ENCODE results near the gene ZNF574.

DNA sequence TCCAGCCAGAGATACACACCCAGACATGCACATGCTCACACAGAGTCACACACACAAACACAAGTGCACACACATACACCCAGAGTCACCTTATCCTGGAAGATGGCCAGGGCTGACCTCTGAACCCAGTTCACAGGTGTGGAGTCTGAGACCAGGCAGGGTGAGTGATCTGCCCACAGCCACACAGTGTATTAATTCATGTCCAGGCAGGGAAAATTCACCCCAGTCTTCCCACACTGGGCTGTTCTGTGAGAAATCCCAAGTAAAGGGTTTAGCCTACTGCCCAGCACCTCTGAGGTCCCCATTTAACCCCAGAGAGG, 54.2 kb downstream of the ZNF574 start:
- TF ChIP-seq, protein P1, sequence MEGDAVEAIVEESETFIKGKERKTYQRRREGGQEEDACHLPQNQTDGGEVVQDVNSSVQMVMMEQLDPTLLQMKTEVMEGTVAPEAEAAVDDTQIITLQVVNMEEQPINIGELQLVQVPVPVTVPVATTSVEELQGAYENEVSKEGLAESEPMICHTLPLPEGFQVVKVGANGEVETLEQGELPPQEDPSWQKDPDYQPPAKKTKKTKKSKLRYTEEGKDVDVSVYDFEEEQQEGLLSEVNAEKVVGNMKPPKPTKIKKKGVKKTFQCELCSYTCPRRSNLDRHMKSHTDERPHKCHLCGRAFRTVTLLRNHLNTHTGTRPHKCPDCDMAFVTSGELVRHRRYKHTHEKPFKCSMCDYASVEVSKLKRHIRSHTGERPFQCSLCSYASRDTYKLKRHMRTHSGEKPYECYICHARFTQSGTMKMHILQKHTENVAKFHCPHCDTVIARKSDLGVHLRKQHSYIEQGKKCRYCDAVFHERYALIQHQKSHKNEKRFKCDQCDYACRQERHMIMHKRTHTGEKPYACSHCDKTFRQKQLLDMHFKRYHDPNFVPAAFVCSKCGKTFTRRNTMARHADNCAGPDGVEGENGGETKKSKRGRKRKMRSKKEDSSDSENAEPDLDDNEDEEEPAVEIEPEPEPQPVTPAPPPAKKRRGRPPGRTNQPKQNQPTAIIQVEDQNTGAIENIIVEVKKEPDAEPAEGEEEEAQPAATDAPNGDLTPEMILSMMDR (conservative IDR thresholded peaks at IDR 0.05 in 1 of 2, IDR thresholded peaks at IDR 0.05 in 1 of 2; ENCODE audit: low read depth in 1 of 2, low read length in 2 of 2) = no peak
- TF ChIP-seq EZH2 (IDR thresholded peaks at IDR 0.05; ENCODE audit: low read length, missing control alignments) = no peak

Data from fibroblast of lung (primary cell).